MM.1S (cell line): ENCODE measurements around the gene IFT52.

Source experiments
- DNase-seq: peaks from one replicate; pipeline ENCODE4 v3.0.0-alpha.2; 2015
- H2AFZ ChIP-seq: fragments of 300-600 bp; sonication (generic); 2 replicates; pipeline ENCODE4 v1.6.0; 2016; ENCODE audit warnings: antibody characterized with exemption, low read length
- H3F3A ChIP-seq: fragments of 300-600 bp; sonication (generic); 2 replicates; pipeline ENCODE4 v1.6.1; 2016; ENCODE audit warnings: mild to moderate bottlenecking, antibody characterized with exemption, low read length, moderate library complexity, mixed read lengths; ENCODE audit not compliant: insufficient read depth
- H3K27ac ChIP-seq: fragments of 300-600 bp; sonication (generic); 2 replicates; pipeline ENCODE4 v1.5.1; 2016; ENCODE audit warnings: mild to moderate bottlenecking, low read length
- H3K27me3 ChIP-seq: fragments of 300-600 bp; sonication (generic); replicated peaks from 2 replicates; pipeline ENCODE4 v1.6.0; 2016; ENCODE audit warnings: low read length; ENCODE audit not compliant: insufficient read depth
- H3K36me3 ChIP-seq: fragments of 300-600 bp; sonication (generic); replicated peaks from 2 replicates; pipeline ENCODE4 v1.6.1; 2016; ENCODE audit warnings: mild to moderate bottlenecking, low read length, mixed read lengths; ENCODE audit not compliant: insufficient read depth
- H3K4me1 ChIP-seq: fragments of 300-600 bp; sonication (generic); 2 replicates; pipeline ENCODE4 v1.6.1; 2016; ENCODE audit warnings: low read length, mixed read lengths
- H3K4me2 ChIP-seq: fragments of 300-600 bp; sonication (generic); 2 replicates; pipeline ENCODE4 v1.6.0; 2016; ENCODE audit warnings: low read depth, low read length
- H3K4me3 ChIP-seq: fragments of 300-600 bp; sonication (generic); 2 replicates; pipeline ENCODE4 v1.5.1; 2016; ENCODE audit warnings: low read length, mixed read lengths
- H3K79me2 ChIP-seq: fragments of 300-600 bp; sonication (generic); 2 replicates; pipeline ENCODE4 v1.6.1; 2016; ENCODE audit warnings: mixed run types, low read length, mixed read lengths
- H3K9ac ChIP-seq: fragments of 300-600 bp; sonication (generic); 2 replicates; pipeline ENCODE4 v1.6.1; 2016; ENCODE audit warnings: low read length, mixed read lengths
- H3K9me2 ChIP-seq: fragments of 300-600 bp; sonication (generic); replicated peaks from 2 replicates; pipeline ENCODE4 v1.6.1; 2016; ENCODE audit warnings: mild to moderate bottlenecking, low read length, mixed read lengths; ENCODE audit not compliant: insufficient read depth
- H3K9me3 ChIP-seq: fragments of 300-600 bp; sonication (generic); replicated peaks from 2 replicates; pipeline ENCODE4 v1.6.1; 2016; ENCODE audit warnings: mild to moderate bottlenecking, low read length, mixed read lengths; ENCODE audit not compliant: insufficient read depth
- H4K20me1 ChIP-seq: fragments of 300-600 bp; sonication (generic); 2 replicates; pipeline ENCODE4 v1.6.1; 2016; ENCODE audit warnings: mild to moderate bottlenecking, low read length, moderate library complexity, mixed read lengths; ENCODE audit not compliant: insufficient read depth
- EZH2 ChIP-seq: fragments of 300-600 bp; sonication (generic); optimal IDR thresholded peaks from 2 replicates; pipeline ENCODE3; 2017; ENCODE audit warnings: low read depth, mild to moderate bottlenecking, antibody characterized with exemption, low read length, mixed read lengths
- EZH2phosphoT487 ChIP-seq: fragments of 300-600 bp; sonication (generic); IDR thresholded peaks from 2 replicates; pipeline ENCODE4 v1.6.1; 2018; ENCODE audit warnings: antibody characterized with exemption, low read length
- TF ChIP-seq, protein P1 (sequence below): fragments of 300-600 bp; sonication (generic); IDR thresholded peaks from 2 replicates; pipeline ENCODE4 v1.5.1; 2016; ENCODE audit warnings: antibody characterized with exemption, low read length, mixed read lengths

The IFT52 gene

DNA sequence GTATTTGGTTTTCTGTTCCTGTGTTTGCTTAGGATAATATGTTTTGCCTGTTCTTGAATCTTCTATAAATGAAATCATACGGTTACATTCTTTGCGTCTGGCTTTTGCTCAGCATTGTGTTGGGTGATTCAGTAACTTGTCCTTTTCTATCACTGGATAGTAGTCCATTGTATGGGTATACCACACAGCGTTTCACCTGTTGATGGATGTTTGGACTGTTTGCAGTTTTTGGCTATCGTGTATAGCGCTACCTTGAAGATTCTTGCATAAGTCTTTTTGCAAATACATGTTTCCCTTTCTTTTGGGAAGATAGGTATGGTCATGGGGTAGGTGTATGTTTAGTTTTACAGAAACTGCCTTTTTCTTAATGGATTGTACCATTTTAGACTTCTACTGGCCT, 85.6 kb downstream of the IFT52 start:
- Histone ChIP-seq H2AFZ (no peak overlapping the region), H3K27me3 (no peaks in the 10 kb centered on the region), H3K4me3 (no peak overlapping the region), H3K9me3 (no peaks in the 10 kb centered on the region), H4K20me1 (no peaks in the 10 kb centered on the region), H3K36me3 (0 out of 2 replicates have a peak, but pooled peaks cover 3% of the 10 kb centered on the region), H3K4me2 (no peak overlapping the region), H3K27ac (no peak overlapping the region), H3K9ac (no peak overlapping the region), H3F3A (peaks cover 22% of the 10 kb centered on the region), H3K4me1 (peaks cover 23% of the 10 kb centered on the region), H3K79me2 (peaks cover 77% of the 10 kb centered on the region), H3K9me2 (no peaks in the 10 kb centered on the region)
- no peak for TF ChIP-seq EZH2phosphoT487
- TF ChIP-seq EZH2 = no peak
- TF ChIP-seq, protein P1, sequence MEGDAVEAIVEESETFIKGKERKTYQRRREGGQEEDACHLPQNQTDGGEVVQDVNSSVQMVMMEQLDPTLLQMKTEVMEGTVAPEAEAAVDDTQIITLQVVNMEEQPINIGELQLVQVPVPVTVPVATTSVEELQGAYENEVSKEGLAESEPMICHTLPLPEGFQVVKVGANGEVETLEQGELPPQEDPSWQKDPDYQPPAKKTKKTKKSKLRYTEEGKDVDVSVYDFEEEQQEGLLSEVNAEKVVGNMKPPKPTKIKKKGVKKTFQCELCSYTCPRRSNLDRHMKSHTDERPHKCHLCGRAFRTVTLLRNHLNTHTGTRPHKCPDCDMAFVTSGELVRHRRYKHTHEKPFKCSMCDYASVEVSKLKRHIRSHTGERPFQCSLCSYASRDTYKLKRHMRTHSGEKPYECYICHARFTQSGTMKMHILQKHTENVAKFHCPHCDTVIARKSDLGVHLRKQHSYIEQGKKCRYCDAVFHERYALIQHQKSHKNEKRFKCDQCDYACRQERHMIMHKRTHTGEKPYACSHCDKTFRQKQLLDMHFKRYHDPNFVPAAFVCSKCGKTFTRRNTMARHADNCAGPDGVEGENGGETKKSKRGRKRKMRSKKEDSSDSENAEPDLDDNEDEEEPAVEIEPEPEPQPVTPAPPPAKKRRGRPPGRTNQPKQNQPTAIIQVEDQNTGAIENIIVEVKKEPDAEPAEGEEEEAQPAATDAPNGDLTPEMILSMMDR = no peak
- DNase-seq = no peak

DNA sequence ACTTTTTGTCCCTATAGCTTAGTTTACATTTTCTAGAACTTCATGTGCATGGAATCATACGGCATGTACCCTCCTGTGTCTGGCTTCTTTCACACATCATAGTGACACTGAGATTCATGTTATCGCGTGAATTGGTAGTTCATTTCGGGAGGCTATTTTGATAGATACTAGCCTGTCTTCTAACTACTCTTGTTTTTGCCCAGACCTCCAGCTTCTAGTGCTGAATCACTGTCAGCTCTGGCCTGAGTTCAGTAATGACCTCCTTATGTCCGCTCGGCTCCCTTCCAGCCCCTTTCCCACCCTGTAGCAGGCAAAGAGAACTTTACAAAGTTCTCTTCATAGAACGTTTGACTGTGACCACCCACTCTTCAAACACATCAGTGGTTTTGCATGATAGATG, 90.2 kb downstream of the IFT52 start:
- H3K4me1 ChIP-seq = peaks cover 39% of the 10 kb centered on the region
- DNase-seq = peak; percentile 63
- H3K27ac ChIP-seq = peak overlapping the region; percentile 98
- H3K4me3 ChIP-seq = peak overlapping the region; percentile 59
- no peaks in the 10 kb centered on the region for H3K27me3 ChIP-seq
- no peaks in the 10 kb centered on the region for H3K9me2 ChIP-seq
- peaks cover 54% of the 10 kb centered on the region for H3K79me2 ChIP-seq
- H3K36me3 ChIP-seq = 0 out of 2 replicates have a peak, but pooled peaks cover 6% of the 10 kb centered on the region
- H3F3A ChIP-seq = peaks cover 37% of the 10 kb centered on the region
- H4K20me1 ChIP-seq = no peaks in the 10 kb centered on the region
- no peaks in the 10 kb centered on the region for H3K9me3 ChIP-seq
- H3K4me2 ChIP-seq = peak overlapping the region; percentile 95
- TF ChIP-seq EZH2phosphoT487 (no peak), EZH2 (no peak)
- TF ChIP-seq, protein P1 = no peak
- H2AFZ ChIP-seq = no peak overlapping the region
- H3K9ac ChIP-seq = peak overlapping the region; percentile 98

DNA sequence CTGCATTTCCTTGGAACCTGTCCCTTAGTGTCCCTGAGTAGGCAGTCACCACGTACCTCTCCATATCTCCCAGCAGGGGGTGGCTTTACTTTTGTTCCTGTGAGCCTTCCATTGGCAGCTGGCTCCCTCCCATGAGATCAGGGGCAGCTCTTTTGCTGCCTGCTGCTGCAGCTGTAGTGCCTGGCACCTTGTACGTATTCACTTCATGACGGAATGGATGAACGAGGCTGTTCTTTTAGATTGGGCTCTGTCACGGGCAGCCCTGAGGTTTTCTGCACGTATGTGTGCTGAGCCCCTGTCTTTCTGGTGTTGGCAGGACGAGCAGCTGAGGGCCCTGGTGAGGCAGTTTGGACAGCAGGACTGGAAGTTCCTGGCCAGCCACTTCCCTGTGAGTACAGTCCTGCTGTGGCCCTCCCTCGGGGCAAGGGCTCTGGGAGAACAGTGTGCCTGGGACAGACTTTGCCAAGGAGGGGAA, 90.8 kb downstream of the IFT52 start:
- Histone ChIP-seq H4K20me1 (no peaks in the 10 kb centered on the region), H3K4me3 (peak overlapping the region; percentile 59), H3K27ac (peak overlapping the region; percentile 98), H3K27me3 (no peaks in the 10 kb centered on the region), H3K79me2 (peaks cover 54% of the 10 kb centered on the region), H3K4me1 (peaks cover 39% of the 10 kb centered on the region), H3K36me3 (0 out of 2 replicates have a peak, but pooled peaks cover 5% of the 10 kb centered on the region), H3K9me2 (no peaks in the 10 kb centered on the region), H3K4me2 (peak overlapping the region; percentile 95), H3K9me3 (no peaks in the 10 kb centered on the region), H3F3A (peaks cover 37% of the 10 kb centered on the region), H2AFZ (no peak overlapping the region), H3K9ac (peak overlapping the region; percentile 98)
- no peak for TF ChIP-seq EZH2phosphoT487
- TF ChIP-seq EZH2 = no peak
- TF ChIP-seq, protein P1 = peak; percentile 56
- peak; percentile 82 for DNase-seq
